ENCODE data around the gene MYZAP.

DNA sequence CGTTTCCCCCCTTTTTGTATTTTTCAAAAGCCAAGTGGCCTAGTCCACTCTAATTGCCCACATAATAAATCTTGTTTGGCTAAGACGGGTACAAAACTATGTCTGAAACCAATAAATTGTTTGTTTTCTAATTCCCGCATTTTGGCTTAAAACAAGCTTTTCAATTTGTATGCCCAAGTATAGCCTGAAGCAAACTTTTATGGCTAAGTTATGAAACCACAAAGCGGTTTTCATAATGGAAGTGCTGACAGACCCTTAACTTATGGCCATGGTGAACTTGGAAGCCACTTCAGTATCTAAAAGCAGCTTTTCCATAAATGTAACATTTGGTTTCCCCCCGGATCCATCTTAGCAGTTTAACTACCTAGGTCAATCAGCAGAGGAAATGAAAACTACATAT is 84.9 kb downstream of the MYZAP start:
- no peak for TF ChIP-seq CTCF (IDR thresholded peaks at IDR 0.05)
- TF ChIP-seq EZH2 (IDR thresholded peaks at IDR 0.05) = no peak
- TF ChIP-seq EZH2phosphoT487 (IDR thresholded peaks at IDR 0.05) = no peak

Measured in neural progenitor cell (in vitro differentiated cells).